Measurements from ENCODE around the gene KCNK3. TPM values are rescaled to one million over a fixed set of nuclear protein-coding genes. Genes with fewer than 3 reads are reported as not detected.

KCNK3 gene
- polyA plus RNA-seq, 1 of the 3 experiments (the other 2 are of a cell fraction): 0.16 TPM

- Histone ChIP-seq H3K9ac (no peak overlapping the region), H3K4me1 (ENCODE audit: control insufficient read depth in 1 of 2, insufficient read depth in 2 of 2, low read depth in 1 of 2, low read length in 1 of 2) (peaks cover 12 to 21% of the 10 kb centered on the region in 2 experiments; a peak in 2 of 4 replicates), H3K4me3 (ENCODE audit: low read depth in 2 of 2, low read length in 1 of 2) (no peak overlapping the region), H4K20me1 (ENCODE audit: insufficient read depth) (peaks cover 26% of the 10 kb centered on the region), H3K79me2 (ENCODE audit: insufficient read depth) (peaks cover 36% of the 10 kb centered on the region), H3K9me3 (no peaks in the 10 kb centered on the region), H3K36me3 (replicated peaks in 1 of 2; ENCODE audit: control insufficient read depth in 1 of 2, insufficient read depth in 2 of 2, low read length in 1 of 2) (peaks cover 22 to 54% of the 10 kb centered on the region in 2 experiments), H3F3A (replicated peaks; ENCODE audit: insufficient read depth) (peaks cover 6% of the 10 kb centered on the region), H2AFZ (ENCODE audit: low read depth) (no peak overlapping the region), H3K4me2 (no peak overlapping the region), H3K9me2 (no peaks in the 10 kb centered on the region), H3K27ac (ENCODE audit: low read depth in 2 of 2, low read length in 1 of 2) (no peak overlapping the region), H3K27me3 (ENCODE audit: insufficient read depth) (no peaks in the 10 kb centered on the region)
- no peak for DNase-seq
- ChIA-PET CTCF (interaction anchor here (1.6 to 2.9 kb wide), 3 partner anchors 166 to 171 kb away, joined by 8 to 11 read pairs (median 9); no protein-coding TSS in a partner anchor), POLR2A (interaction anchor here (0.7 kb wide), 1 partner anchor 51 kb away, joined by 3 read pairs; no protein-coding TSS in a partner anchor)
- TF ChIP-seq GATA2 (CRISPR knock-in tag; IDR thresholded peaks at IDR 0.05) (no peak), RFX5 (IDR thresholded peaks at IDR 0.05; ENCODE audit: low read length) (no peak)
- WGBS (ENCODE audit: low lambda C conversion rate): 95% methylated on average over 5 of the region's 5 CpGs
Measured at GRCh38 chr2:26776195-26776800, 83.8 kb downstream of the KCNK3 start.

DNA sequence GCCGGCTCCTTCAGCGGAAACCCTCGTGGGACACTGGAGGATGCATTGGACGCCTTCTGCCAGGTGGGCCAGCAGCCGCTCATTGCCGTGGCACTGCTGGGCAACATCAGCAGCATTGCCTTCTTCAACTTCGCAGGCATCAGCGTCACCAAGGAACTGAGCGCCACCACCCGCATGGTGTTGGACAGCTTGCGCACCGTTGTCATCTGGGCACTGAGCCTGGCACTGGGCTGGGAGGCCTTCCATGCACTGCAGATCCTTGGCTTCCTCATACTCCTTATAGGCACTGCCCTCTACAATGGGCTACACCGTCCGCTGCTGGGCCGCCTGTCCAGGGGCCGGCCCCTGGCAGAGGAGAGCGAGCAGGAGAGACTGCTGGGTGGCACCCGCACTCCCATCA, 85.6 kb downstream of the KCNK3 start:
- Histone ChIP-seq H4K20me1 (ENCODE audit: insufficient read depth) (peaks cover 8% of the 10 kb centered on the region; the same call in 1 of the 2 replicates), H3K79me2 (ENCODE audit: insufficient read depth) (peaks cover 18% of the 10 kb centered on the region; the same call in 1 of the 2 replicates), H3K4me3 (ENCODE audit: low read depth in 2 of 2, low read length in 1 of 2) (no peak overlapping the region), H3K9me3 (no peaks in the 10 kb centered on the region), H3K36me3 (replicated peaks in 1 of 2; ENCODE audit: control insufficient read depth in 1 of 2, insufficient read depth in 2 of 2, low read length in 1 of 2) (peaks cover 26 to 54% of the 10 kb centered on the region in 2 experiments), H3K9me2 (no peaks in the 10 kb centered on the region), H3K4me1 (ENCODE audit: control insufficient read depth in 1 of 2, insufficient read depth in 2 of 2, low read depth in 1 of 2, low read length in 1 of 2) (0 out of 4 replicates have a peak, but pooled peaks cover 0 to 7% of the 10 kb centered on the region in 2 experiments), H3F3A (replicated peaks; ENCODE audit: insufficient read depth) (peaks cover 9% of the 10 kb centered on the region), H3K27ac (ENCODE audit: low read depth in 2 of 2, low read length in 1 of 2) (peak overlapping the region in 1 of 2 experiments; percentile 16; a peak in 1 of 4 replicates), H3K4me2 (no peak overlapping the region), H3K9ac (no peak overlapping the region), H2AFZ (ENCODE audit: low read depth) (no peak overlapping the region), H3K27me3 (ENCODE audit: insufficient read depth) (no peaks in the 10 kb centered on the region)
- ChIA-PET POLR2A (interaction anchor here (0.6 kb wide), 1 partner anchor 54 kb away, joined by 4 read pairs; no protein-coding TSS in a partner anchor), CTCF (interaction anchor here (1.5 to 2.9 kb wide), 5 partner anchors 9 to 173 kb away, joined by 5 to 9 read pairs (median 7); partner anchors contain the start of gene SLC35F6)
- TF ChIP-seq POLR2AphosphoS5 (IDR thresholded peaks at IDR 0.05; ENCODE audit: low read depth, low read length) (no peak), EZH2phosphoT487 (IDR thresholded peaks at IDR 0.05; ENCODE audit: borderline replicate concordance, low read depth) (no peak), MEF2A (IDR thresholded peaks at IDR 0.05; ENCODE audit: borderline replicate concordance, low read depth) (no peak), TAF1 (IDR thresholded peaks at IDR 0.05; ENCODE audit: borderline replicate concordance, low read depth, low read length) (no peak), FOSL2 (IDR thresholded peaks at IDR 0.05; ENCODE audit: borderline replicate concordance, low read depth) (no peak), MAX (IDR thresholded peaks at IDR 0.05; ENCODE audit: low read depth) (no peak), NFIC (IDR thresholded peaks at IDR 0.05; ENCODE audit: borderline replicate concordance) (no peak), ELF1 (IDR thresholded peaks at IDR 0.05) (no peak), TEAD4 (IDR thresholded peaks at IDR 0.05; ENCODE audit: borderline replicate concordance, insufficient read depth) (no peak), EP300 (IDR thresholded peaks at IDR 0.05; ENCODE audit: borderline replicate concordance in 1 of 2, low read depth in 1 of 2, low read length in 1 of 2) (no peak), USF2 (IDR thresholded peaks at IDR 0.05; ENCODE audit: borderline replicate concordance, low read depth, low read length) (no peak), PBX3 (IDR thresholded peaks at IDR 0.05) (no peak), TCF12 (IDR thresholded peaks at IDR 0.05) (no peak)
- TF ChIP-seq, protein P1, sequence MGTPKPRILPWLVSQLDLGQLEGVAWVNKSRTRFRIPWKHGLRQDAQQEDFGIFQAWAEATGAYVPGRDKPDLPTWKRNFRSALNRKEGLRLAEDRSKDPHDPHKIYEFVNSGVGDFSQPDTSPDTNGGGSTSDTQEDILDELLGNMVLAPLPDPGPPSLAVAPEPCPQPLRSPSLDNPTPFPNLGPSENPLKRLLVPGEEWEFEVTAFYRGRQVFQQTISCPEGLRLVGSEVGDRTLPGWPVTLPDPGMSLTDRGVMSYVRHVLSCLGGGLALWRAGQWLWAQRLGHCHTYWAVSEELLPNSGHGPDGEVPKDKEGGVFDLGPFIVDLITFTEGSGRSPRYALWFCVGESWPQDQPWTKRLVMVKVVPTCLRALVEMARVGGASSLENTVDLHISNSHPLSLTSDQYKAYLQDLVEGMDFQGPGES (IDR thresholded peaks at IDR 0.05; ENCODE audit: low read depth, low read length): no peak
- 94% methylated on average over 9 of the region's 18 CpGs for WGBS (ENCODE audit: low lambda C conversion rate)
- DNase-seq: no peak

All from SK-N-SH (cell line).